ENCODE results near the gene RALGAPB. TPM values are rescaled to one million over a fixed set of nuclear protein-coding genes. Genes with fewer than 3 reads are reported as not detected.

Gene RALGAPB
- total and polyA plus RNA-seq, 12 donors = 8.4 to 28.2 (median 25.6) TPM

DNA sequence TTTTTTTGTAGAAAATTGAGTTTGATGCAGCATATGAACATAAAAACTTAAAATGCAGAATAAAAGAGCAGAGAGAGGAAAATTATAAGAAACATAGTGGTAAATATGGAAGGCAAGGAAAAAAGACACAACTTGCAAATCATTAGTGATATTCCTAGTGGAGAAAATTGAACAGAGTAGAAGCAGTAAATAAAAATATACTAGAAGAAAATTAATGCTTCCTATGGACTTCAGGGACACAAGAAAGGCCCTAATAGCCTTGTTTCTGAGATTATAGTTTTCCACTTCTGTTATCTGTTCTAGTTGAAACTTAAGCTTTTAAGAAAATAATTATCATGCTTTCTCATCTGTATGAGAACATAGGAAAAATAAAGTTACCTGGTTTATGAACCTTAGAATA is 82.8 kb downstream of the RALGAPB start:
- no peak overlapping the region for H3K4me3 ChIP-seq
- peaks cover 0 to 7% (median 0%) of the 10 kb centered on the region in 11 donors for H3K9me3 ChIP-seq
- no peak overlapping the region for H3K27ac ChIP-seq
- H3K4me1 ChIP-seq = no peaks in the 10 kb centered on the region
- H3K36me3 ChIP-seq = peaks cover 2 to 100% (median 72%) of the 10 kb centered on the region in 9 donors
- ATAC-seq (no peak), DNase-seq (no peak)
- TF ChIP-seq CTCF (IDR thresholded peaks at IDR 0.05) = no peak
- intact Hi-C loops (cut with DNase I) = no loop called here
- no peaks in the 10 kb centered on the region for H3K27me3 ChIP-seq

- no peak for TF ChIP-seq CTCF (IDR thresholded peaks at IDR 0.05)
- intact Hi-C loops (cut with DNase I) = no loop called here
- Histone ChIP-seq H3K9me3 (peaks cover 0 to 7% (median 0%) of the 10 kb centered on the region in 11 donors), H3K4me3 (no peak overlapping the region), H3K27ac (no peak overlapping the region), H3K27me3 (no peaks in the 10 kb centered on the region), H3K36me3 (peaks cover 2 to 100% (median 59%) of the 10 kb centered on the region in 9 donors), H3K4me1 (no peaks in the 10 kb centered on the region)
- no peak for ATAC-seq
- 96 to 97% methylated on average over 2 of the region's 2 CpGs for WGBS, 2 donors
- no peak for DNase-seq
These were observed 84.5 kb downstream of the RALGAPB start for GRCh38 chr20:38557174-38557573.

GRCh38 chr20:38558596-38559360 is 86.1 kb downstream of the RALGAPB start:
- Histone ChIP-seq H3K27ac (no peak overlapping the region), H3K27me3 (no peaks in the 10 kb centered on the region), H3K4me1 (no peaks in the 10 kb centered on the region), H3K4me3 (no peak overlapping the region), H3K9me3 (peaks cover 0 to 7% (median 0%) of the 10 kb centered on the region in 11 donors), H3K36me3 (peaks cover 2 to 100% (median 65%) of the 10 kb centered on the region in 9 donors)
- 91 to 92% methylated on average over 3 of the region's 3 CpGs for WGBS, 2 donors
- DNase-seq (no peak), ATAC-seq (no peak)
- no peak for TF ChIP-seq CTCF (IDR thresholded peaks at IDR 0.05)
- intact Hi-C loops (cut with DNase I) = no loop called here

- DNase-seq = no peak
- peaks cover under 1 to 100% (median 55%) of the 10 kb centered on the region in 9 donors for H3K36me3 ChIP-seq
- 91 to 94% methylated on average over 3 of the region's 3 CpGs for WGBS, 2 donors
These were observed 87.1 kb downstream of the RALGAPB start for GRCh38 chr20:38559764-38560163.

More at GRCh38 chr20:38559764-38560163, 87.1 kb downstream of the RALGAPB start:
- intact Hi-C loops (cut with DNase I) = no loop called here
- no peak for ATAC-seq
- Histone ChIP-seq H3K27me3 (no peaks in the 10 kb centered on the region), H3K27ac (no peak overlapping the region), H3K9me3 (peaks cover 0 to 7% (median 0%) of the 10 kb centered on the region in 11 donors), H3K4me3 (no peak overlapping the region), H3K4me1 (no peaks in the 10 kb centered on the region)
- no peak for TF ChIP-seq CTCF (IDR thresholded peaks at IDR 0.05)
